HG03439 (cell line): ENCODE data around the gene TMEM108.

ENCODE experiments used
- ATAC-seq: cut with Tn5 transposase; IDR thresholded peaks from one replicate; pipeline ENCODE4 v1.9.1; 2021; ENCODE audit warnings: mild to moderate bottlenecking, moderate library complexity; ENCODE audit not compliant: unreplicated experiment

The TMEM108 gene

GRCh38 chr3:133377396-133377795 lies 339.2 kb downstream of the TMEM108 start:
- ATAC-seq = no peak

DNA sequence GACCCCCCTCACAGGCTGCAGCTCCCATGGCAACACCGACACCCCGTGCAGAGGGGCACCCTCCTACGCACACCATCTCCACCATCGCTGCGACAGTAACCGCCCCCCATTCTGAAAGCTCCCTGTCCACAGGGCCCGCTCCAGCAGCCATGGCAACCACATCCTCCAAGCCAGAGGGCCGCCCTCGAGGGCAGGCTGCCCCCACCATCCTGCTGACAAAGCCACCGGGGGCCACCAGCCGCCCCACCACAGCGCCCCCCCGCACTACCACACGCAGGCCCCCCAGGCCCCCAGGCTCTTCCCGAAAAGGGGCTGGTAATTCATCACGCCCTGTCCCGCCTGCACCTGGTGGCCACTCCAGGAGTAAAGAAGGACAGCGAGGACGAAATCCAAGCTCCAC lies 341.7 kb downstream of the TMEM108 start:
- ATAC-seq = no peak

DNA sequence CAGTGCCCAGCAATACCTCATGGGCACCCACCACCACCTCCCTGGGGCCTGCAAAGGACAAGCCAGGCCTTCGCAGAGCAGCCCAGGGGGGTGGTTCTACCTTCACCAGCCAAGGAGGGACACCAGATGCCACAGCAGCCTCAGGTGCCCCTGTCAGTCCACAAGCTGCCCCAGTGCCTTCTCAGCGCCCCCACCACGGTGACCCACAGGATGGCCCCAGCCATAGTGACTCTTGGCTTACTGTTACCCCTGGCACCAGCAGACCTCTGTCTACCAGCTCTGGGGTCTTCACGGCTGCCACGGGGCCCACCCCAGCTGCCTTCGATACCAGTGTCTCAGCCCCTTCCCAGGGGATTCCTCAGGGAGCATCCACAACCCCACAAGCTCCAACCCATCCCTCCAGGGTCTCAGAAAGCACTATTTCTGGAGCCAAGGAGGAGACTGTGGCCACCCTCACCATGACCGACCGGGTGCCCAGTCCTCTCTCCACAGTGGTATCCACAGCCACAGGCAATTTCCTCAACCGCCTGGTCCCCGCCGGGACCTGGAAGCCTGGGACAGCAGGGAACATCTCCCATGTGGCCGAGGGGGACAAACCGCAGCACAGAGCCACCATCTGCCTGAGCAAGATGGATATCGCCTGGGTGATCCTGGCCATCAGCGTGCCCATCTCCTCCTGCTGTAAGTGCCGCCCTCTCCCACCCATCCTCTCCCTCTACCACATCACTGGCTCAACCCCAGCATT lies 342.5 kb downstream of the TMEM108 start:
- ATAC-seq = no peak

DNA sequence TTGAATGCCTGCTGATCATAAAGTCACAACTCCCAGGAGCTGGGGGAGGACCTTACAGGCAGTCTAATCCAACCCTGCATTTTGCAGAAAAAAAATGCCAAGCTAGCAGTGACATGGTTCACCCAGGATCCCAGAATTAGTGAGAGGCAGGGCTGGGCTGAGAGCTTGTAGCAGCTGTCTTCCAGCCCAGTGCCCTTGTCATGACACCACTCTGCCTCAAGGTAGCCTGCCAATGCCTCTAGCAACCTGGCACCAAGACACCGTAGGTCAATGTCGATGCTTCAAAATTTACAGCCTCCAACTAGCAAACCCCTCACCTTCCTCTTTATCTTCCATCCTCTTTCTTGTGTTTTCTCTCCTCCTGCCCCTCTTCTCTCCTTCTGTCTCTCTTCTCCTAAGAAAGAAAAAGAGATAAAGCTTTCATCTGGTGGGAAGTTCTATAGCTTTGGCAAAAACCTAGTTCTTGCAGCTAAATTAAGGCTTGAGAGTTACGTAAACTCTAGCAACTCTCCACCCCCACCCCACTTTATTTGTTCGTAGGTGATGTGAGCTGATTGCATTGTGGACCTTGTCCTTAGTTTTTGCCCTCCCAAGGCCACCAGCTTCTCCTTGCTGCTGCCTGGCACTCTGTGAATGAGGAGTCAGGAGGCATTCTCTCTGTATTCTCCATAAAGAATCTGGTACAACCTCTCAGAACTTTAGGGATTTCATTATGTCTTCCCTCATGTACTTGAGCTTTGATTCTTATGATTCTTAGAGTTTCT lies 343.3 kb downstream of the TMEM108 start:
- ATAC-seq = no peak

DNA sequence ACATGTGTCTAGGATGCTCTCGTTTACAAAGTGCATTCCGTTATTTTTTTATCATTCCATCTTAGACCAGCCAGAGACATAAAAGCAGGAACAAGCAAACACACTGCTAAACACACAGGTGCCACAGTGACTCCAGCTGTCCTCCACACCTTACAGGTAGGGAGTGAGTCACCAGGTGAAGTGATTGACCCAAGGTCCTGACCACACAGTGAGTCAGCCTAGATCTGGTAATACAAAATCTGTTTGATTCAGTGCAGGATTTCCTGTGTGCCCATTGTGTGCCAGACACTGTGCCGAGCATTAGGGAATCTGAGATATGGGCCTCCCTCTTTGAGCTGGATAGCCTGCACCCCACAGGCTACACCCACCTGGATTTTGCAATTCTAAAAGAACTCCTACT lies 345.0 kb downstream of the TMEM108 start:
- no peak for ATAC-seq

DNA sequence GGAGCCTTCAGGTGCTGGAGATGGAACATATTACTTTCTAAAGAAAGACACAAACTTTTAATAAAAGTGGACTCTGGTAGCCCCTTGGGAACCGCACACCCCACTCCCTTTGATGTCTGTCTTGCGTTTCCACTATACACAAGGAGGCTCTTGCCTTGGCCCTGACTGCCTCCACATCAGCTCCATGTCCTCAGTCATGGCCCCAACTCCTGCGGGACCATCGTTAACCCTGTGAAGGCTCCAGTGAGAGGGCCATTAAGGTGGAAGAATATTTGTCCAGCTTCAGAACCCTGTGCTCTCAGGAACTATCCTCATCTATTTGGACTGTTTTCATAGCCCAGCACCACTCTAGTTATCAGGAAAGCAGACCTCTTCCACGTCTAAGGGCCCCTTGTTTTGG lies 345.6 kb downstream of the TMEM108 start:
- no peak for ATAC-seq

DNA sequence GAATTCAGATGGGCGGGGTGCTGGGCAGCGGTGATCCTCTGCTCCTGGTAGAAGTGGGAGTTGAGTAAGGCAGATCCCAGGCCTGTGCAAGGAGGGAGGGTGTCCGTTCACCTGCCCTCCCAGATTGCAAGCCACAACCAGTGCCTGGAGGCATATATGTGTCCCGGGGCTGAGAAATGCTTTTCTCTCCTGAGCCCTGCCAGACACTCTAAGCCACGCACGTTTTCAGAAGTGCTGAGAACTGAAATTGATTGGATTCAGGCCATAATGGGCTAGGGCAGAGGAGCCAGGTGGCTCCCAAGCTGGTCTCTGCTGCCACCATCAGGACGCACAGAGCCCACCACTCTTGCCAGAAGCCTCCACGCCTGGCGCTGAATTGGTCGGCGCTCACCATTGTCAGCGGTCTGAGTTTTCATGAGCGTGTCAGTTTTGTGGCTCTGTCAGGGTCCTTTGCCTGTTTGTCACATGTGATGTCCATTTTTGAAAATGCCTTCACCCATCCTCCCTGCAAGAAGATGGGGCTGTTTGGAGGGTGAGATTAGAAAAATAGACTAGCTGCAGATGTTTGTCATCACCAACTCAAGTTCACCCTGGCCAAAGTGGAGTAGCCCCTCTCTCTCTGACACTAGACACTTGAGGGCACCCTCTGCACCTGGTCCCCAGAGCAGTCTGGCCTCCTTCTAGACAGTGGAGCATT lies 346.3 kb downstream of the TMEM108 start:
- peak; percentile 65 for ATAC-seq

- ATAC-seq = no peak
Measured at GRCh38 chr3:133386876-133387275, 348.7 kb downstream of the TMEM108 start.

DNA sequence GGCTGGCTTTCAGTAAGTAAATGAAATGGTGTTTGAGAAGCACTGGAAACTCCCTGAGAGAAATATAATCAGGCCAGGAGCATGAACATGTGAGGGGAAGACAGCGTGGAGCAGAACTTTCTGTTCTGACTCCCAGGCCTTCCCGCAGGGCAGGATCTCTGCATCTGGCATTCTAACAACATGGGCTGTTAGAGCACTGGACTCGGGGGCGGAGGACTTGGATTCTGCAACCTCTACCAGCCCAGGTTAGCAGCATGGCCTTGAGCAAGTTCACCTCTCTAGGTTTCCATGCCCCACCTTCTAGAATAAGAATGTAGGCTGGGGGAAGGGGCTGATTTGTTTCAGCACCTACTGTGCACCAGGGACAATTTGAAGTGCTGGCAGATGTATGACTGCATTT lies 349.1 kb downstream of the TMEM108 start:
- ATAC-seq = no peak

DNA sequence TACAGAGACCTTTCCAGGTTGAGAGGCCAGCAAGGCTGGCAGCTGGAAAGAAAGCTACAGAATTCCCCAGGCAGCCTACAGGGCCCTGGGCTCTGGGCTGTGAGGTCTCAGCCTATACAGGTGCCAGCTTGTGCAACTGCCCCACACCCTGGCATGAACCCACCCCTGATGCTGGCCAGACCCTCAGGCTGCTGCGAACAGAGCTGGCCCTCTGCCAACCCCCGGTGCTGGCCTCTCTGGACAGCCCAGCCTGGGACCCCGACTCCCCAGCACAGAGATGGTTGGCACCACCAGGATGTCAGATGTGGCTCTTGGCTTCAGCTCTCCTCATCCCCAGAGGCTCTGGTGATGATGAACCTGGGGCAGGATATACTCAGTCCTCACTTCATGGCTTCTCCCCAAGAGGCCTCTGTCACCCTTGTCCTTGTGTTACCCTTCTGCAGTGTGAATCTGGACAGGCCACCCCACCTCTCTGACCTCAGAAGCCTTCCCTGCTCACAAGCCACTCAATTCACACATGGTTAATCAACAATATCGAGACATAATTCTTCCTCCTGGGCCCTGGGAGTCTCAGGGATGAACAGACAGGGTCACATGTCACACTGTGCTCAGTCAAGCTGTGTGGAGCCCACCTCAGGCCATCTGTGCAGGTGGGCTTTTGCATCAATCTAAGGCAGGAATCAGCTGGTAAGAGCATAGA lies 350.7 kb downstream of the TMEM108 start:
- ATAC-seq = no peak

DNA sequence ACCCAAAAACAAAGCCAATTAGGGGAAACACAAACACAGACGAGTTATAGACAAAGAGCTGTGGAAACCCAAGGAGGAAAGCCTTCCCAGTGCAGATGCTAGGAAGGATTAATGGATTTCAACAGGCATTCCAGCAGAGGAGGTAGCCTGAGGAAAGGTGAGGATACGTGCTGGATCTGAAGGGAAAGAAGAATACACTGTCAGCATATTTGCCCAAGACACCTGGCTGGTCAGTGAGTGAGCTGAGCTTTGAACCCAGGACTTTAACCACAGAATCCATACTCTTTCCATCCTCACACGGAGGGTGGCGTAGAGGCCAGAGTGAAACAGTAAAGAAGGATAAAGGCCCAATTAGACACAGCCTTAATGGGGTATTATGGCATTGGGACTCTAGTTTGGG lies 352.5 kb downstream of the TMEM108 start:
- no peak for ATAC-seq

DNA sequence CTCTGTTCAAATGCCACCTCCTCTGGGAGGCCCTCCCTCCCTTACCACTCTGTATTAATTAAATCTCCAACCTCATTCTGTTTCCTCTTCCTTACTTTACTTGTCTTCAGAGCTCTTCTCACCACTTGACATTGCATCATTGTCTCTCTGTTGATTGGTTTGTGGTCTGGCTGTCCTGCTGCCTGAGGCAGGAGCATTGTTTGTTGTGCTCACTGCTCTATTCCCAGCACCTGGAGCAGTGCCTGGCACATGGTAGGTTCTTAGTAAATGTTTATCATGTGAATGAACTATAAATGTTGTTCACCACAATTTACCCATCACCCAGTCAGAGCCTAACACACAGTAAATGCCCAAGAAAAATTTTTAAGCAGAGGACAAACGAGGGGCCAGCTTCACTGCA lies 355.0 kb downstream of the TMEM108 start:
- ATAC-seq = no peak

DNA sequence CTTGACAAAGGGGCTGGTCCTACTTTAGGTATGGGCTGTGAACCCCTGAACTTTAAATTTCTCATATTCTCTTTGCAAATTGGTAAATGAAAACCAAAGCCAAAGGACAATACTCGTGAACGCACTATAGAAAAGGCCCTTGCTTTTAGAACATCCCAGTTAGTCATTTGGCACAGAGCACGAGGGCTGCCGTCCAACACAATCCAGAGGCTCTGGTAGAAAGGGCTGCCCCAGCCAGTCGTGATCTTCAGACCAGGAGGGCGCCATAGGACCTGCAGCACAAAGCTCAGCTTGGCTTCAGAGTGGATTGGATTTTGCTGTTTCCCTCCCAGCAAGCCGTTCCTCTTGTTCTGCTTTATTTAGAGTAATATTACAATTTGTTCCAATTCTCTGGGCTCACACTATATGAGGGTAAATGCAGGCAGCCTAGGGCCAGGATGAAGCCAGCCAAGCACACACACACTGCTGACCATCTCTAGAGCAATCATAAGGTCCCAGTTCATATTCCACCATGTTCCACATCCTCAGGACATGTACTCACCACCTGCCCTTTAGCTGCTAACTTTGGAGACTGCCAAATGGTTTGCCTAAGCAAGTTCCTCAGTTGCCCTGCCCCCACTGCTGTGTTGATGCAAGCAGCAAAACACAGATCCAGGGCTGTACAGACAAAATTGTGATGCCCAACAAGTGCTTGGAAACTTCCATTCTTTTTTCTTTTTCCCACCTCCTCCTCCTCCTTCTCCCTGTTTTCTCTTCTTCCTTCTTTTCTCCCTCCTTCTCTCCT lies 355.7 kb downstream of the TMEM108 start:
- ATAC-seq = no peak

GRCh38 chr3:133394561-133395311 lies 356.5 kb downstream of the TMEM108 start:
- ATAC-seq = no peak

- no peak for ATAC-seq
Measured at GRCh38 chr3:133396906-133397305, 358.7 kb downstream of the TMEM108 start.

- no peak for ATAC-seq
Measured at GRCh38 chr3:133400006-133400515, 361.9 kb downstream of the TMEM108 start, which contains the start of gene BFSP2. BFSP2 (plus strand) TSS chr3:133400056; CDS start chr3:133400084, 28 bp downstream.

DNA sequence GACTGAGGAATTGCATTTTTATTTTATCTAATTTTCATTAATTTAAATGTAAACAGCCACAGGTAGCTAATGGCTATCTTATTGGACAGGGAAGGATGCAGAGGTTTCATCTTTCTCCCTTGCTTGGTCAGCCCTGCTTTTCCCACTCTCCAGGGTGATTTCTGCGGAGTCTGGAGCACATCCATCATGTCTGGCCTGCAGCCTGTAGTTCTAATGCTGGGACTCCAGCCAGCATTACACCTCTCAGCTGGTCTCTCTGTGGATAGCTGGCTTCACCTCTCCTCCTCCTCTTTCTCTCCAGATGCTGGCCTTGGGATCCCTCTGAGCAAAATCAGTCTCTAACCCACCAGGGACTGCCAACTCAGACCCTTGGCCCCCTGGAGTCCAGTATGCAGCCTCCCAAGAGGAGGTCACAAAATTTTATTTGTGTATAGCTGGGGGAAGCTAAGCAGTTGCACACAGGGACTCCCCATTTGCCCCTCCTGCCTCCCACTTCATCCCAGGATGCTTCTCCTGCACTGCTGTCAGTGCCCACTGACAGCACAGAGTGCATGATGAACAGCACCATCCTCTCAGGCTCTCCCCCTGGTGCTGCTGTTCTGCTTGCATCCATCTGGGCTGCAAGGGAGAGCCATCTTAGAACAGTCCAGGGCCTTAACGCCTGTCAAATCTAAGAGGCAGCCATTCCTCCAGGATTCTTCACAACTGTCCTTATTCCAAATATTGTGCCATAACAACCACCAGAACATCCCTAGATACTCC lies 363.4 kb downstream of the TMEM108 start:
- no peak for ATAC-seq

- ATAC-seq = no peak
Measured at GRCh38 chr3:133404920-133405319, 366.7 kb downstream of the TMEM108 start.

DNA sequence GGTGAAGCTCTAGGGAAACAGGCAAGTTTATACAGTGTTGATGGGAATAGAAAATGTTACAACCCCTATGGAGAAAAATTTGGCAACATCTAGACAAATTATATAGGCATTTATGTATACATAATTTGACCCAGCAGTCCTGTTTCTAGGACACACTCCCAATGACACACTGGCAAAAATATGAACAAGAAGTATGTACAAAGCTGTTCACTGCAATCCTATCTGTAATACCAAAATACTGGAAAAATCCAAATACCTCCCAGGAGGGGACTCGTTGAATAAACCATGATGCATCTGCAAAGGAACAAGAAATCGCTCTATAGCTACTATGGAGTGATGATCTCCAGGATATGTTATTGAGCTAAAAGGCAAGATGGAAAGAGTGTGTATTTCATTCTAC lies 370.2 kb downstream of the TMEM108 start:
- no peak for ATAC-seq
